Suppressor macrophage treated with lipopolysaccharide for 4 hours (primary cell): ENCODE data around the gene CNDP2.
"Not testable (repeated sequence)": the region's sequence is repeated elsewhere in the genome, so short reads cannot be mapped to it uniquely, and the experiment has no call there.

ENCODE experiments used
- DNase-seq: peaks from one replicate; pipeline ENCODE4 v3.0.0-alpha.2; 2020

CNDP2 gene

GRCh38 chr18:74519320-74520095, 23.3 kb downstream of the CNDP2 start:
- DNase-seq: no peak

GRCh38 chr18:74520096-74520833, 24.1 kb downstream of the CNDP2 start:
- DNase-seq: no peak

- no peak for DNase-seq
Measured at GRCh38 chr18:74521068-74521725, 25.0 kb downstream of the CNDP2 start.

- no peak for DNase-seq
Measured at GRCh38 chr18:74522635-74523548, 26.7 kb downstream of the CNDP2 start.

GRCh38 chr18:74524097-74524496, 27.9 kb downstream of the CNDP2 start:
- DNase-seq: peak; percentile 62

GRCh38 chr18:74524915-74525314, 28.8 kb downstream of the CNDP2 start:
- DNase-seq: not testable (repeated sequence)

GRCh38 chr18:74525741-74526140, 29.6 kb downstream of the CNDP2 start:
- no peak for DNase-seq

GRCh38 chr18:74526488-74526887, 30.3 kb downstream of the CNDP2 start:
- DNase-seq: no peak

- no peak for DNase-seq
Measured at GRCh38 chr18:74528478-74528877, 32.3 kb downstream of the CNDP2 start.

GRCh38 chr18:74528913-74529312, 32.8 kb downstream of the CNDP2 start:
- DNase-seq: no peak

GRCh38 chr18:74529378-74529777, 33.2 kb downstream of the CNDP2 start:
- no peak for DNase-seq

GRCh38 chr18:74529811-74530583, 33.8 kb downstream of the CNDP2 start:
- no peak for DNase-seq

- no peak for DNase-seq
Measured at GRCh38 chr18:74530584-74530862, 34.4 kb downstream of the CNDP2 start.

GRCh38 chr18:74531043-74531442, 34.9 kb downstream of the CNDP2 start:
- no peak for DNase-seq

GRCh38 chr18:74532511-74533025, 36.4 kb downstream of the CNDP2 start:
- no peak for DNase-seq

- no peak for DNase-seq
Measured at GRCh38 chr18:74533666-74534065, 37.5 kb downstream of the CNDP2 start.

- no peak for DNase-seq
Measured at GRCh38 chr18:74534150-74534969, 38.2 kb downstream of the CNDP2 start, which contains the start of gene CNDP1. Gene CNDP1, plus strand, starts transcription at chr18:74534500. Its CDS starts 168 bp downstream, at chr18:74534668.

- DNase-seq: no peak
Measured at GRCh38 chr18:74534981-74535649, 39.0 kb downstream of the CNDP2 start.

GRCh38 chr18:74539289-74539688, 43.1 kb downstream of the CNDP2 start:
- no peak for DNase-seq
